Measurements from ENCODE around the gene FAIM2.

The FAIM2 gene

DNA sequence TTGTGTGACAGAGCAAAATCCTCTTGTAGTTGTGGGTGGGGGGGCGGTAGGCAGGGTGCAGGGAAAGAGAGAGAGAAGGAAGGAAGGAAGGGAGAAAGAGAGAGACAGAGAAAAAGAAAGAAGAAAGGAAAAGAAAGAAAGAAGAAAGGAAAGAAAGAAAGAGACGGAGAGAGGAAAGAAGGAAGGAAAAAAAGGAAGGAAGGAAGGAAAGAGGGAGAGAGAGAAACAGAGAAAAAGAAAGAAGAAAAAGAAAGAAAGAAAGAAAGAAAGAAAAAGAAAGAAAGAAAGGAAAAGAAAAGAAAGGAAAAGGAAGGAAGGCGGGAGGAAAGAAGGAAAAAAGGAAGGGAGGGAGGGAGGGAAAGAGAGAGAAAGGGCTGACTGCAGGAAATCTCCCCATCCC is 17.6 kb upstream of the FAIM2 start:
- in situ Hi-C loops (cut with MboI; ENCODE audit: low sequenced_read_pairs): no loop called here

DNA sequence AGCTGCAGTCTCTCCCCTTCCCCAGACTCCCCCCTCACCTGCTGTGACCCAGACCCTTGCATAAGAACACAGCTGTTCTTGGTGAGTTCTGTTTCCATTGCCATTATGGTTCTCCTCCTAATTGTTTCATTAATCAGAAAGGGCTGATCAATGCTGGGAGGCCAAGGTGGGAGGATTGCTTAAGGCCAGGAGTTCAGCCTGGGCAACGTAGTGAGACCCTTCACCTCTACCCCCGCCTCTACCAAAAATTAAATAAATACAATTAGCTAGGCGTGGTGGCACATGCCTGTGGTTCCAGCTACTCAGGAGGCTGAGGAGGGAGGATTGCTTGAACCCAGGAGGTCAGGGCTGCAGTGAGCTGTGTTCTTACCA is 17.2 kb upstream of the FAIM2 start:
- in situ Hi-C loops (cut with MboI; ENCODE audit: low sequenced_read_pairs): no loop called here

DNA sequence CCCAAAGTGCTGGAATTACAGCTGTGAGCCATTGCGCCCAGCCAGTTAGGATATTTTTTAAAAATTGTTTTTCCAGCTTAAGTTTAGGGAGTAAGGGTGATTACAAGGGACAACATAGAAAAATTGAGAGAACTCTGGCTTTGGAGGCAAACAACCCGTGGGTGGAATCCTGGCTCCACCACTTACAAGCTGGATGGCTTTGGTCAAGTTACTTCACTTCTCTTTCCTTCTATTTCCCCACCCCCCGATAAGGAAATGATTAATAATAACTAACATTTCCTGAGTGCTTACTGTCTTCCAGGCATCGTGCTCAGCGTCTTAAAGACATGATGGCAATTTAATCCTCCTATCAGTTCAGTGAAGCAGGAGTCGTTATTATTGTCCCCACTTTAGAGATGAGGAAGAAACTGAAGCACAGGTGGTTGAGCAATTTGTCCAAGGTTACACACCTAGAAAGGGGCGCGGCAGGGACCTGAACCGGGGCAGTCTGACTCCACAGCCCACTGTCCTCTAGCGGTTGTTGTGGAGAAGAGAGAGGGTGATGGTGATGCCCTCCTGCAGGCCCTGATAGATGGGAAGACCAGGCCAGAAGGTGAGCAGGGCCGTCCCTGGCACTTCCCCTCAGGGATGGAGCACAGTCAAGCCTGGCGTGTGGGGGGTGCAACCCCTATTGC is 16.7 kb upstream of the FAIM2 start:
- in situ Hi-C loops (cut with MboI; ENCODE audit: low sequenced_read_pairs): no loop called here

DNA sequence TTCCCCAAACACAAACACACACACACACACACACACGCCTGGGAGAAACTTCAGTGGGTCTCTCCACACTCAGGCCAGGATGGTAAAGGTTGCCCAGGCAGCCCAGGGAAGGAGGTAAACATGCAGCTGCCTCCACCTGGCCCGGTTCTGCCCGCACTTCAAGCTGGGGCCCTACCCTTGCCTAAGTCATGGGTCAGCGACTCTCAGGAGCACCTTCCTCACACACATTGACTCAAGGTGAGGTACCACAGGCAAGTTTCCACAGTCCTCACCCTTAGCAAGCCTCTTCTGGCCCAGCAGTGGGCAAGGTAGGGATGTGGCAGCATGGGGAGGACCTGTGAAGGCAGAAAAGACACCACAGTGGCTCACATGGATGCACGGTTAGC is 14.1 kb upstream of the FAIM2 start:
- in situ Hi-C loops (cut with MboI; ENCODE audit: low sequenced_read_pairs): no loop called here

DNA sequence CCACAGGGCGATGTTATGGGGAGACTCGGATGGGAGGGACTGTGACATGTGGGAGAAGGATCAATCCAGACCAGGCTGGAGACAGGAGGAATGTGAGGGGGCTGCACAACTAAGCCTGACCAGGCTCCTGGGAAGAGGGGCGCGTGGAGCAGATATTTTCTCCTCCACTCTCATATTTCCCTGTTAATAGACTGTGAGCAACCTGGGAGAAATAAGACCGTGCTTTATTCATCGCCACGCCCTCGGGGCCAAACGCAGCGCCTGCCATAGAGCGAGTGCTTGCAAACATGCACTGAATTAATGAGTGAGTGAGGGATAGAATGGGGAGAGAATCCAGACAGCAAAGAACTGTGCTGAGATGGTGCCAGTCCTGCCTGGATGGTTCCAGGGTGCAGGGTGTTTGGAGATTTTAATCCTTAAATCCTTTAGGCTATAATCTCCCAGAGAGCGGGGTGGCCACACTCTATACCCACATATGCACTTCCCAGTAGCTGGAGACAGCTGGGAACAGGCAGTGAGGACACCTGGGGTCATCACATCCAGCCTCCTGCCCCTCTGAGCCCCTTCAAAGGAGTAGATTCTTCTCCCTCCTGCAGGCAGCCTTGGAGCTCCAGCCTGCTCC is 13.6 kb upstream of the FAIM2 start:
- in situ Hi-C loops (cut with MboI; ENCODE audit: low sequenced_read_pairs): no loop called here

DNA sequence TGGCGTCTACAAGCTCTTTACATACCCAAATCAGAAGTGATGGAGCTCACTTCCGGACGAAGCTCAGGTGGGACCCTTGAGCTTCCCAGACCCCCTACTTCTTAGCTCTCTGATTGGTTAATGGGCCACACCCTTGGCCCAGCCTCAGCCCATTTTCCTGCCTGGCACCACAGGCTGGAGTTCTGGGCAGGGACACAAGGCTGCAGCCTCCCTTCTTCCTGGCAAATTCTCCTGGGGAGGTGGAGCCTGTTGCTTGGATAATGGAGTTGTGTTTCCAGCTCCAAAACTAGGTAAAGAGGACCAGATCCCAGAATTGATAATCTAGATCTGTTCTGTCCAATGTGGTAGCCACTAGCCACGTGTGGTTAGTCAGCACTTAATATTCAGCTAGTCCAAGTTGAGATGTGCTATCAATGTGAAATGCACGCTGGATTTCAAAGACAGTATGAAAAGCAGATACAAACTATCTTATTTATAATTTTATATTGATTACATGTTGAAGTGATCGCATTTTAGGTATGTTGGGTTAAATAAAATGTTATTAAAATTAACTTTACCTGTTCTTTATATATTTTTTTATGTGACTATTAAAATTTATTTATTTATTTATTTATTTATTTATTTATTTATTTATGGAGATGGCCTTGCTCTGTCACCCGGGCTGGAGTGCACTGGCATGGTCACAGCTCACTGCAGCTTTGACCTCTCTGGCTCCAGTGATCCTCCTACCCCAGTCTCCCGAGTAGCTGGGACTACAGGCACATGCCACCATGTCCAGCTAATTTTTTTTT is 12.6 kb upstream of the FAIM2 start:
- in situ Hi-C loops (cut with MboI; ENCODE audit: low sequenced_read_pairs): no loop called here

DNA sequence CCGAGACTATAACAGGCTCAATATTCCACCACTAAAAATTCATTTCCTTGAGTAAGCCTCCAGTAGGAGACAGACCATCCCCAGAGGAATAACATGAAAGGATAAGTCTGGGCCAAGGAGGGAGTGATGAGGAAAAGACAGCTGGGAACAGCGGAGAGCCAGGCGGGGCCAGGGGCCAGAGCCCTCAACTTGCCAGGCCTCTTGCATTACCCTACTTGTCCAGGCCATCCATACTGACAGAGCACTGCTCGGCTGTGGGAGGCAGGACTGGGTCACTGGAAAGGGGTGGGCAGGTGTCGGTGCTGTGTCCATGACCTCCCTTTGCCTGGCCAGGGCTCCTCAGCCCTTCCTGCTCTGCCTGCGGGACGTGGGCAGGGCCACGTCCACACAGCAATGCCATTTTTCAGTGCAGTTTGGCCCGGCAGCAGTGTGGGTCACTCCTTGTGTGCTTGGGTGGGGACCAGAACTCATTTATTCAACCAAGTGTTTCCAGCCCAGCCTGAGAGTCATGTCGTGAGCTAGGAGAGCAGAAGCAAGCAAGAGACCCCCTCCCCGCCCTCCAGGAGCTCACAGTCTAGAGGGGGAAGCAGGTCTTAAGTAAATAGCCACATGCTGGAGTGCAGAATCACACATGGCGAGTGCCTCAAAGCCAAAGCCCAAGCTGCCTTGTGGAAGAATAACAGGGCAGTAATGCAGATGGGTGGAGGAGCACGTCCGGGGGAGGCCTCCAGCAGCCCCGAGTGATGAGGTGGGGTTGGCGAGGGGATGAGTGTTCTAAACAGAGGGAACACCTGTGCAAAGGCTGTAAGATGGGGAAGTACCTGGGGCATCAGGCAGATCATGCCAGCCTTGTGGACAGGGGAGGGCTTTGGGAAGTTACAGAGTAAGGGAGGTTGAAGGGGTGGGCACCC is 8.9 kb upstream of the FAIM2 start:
- in situ Hi-C loops (cut with MboI; ENCODE audit: low sequenced_read_pairs): no loop called here

DNA sequence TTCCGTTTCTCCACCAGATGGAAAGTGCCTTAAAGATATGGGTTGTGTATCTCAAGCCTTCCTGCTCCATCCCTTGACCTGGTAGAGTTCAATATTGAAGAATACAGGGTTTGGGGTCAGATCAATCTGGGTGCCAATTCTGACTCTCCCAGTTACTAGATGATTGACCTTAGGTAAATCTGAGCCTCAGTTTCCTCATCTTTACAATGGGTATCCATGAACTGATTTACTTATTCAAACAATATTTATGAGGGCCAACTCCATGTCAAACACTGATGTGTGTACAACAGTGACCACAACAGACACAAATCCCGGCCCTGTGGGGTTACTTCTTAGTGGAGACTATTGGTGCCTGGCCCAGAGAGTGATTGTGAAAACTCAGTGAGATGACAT is 7.5 kb upstream of the FAIM2 start:
- in situ Hi-C loops (cut with MboI; ENCODE audit: low sequenced_read_pairs): no loop called here

DNA sequence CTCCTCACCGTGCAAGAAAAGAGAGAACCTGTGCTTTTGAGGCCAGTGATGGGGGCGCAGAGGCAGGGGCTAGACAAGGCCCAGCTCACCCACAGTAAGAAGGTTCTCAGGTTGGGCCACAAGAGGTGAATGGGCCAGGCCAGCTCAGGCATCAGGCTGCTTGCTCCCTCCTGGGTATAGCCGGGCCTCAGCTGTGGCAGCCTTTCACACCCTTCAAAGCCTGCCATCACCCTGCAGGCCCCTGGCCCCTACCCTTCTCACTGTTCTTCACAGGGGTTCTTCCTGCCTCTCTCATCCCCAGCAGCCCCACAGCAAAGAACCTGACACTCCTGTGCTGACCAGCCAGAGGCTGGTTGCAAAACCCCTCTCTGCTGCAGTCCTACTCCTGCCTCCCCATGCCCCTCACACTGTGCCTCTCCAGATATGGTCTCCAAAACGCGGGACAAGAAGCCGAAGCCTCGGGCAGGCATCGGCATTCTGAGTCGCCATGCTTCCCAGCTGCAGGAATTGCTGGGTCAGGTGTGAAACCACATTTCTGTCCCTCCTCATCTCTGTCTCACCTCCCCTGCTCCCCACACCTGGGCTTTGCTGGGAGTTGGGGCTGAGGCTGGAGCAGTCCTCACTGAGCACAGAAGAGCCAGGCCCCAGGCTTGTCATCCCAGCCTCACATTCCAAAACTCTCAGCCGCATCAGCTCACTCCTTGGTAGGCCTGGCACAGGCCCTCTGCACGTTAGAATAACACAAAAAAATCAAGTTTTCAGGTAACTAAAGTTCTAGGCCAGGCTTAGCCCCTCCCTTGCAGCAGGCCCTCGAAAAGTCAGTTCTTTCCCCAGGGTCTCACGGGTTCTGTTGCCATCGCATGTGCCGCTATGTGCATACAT is 6.9 kb upstream of the FAIM2 start:
- in situ Hi-C loops (cut with MboI; ENCODE audit: low sequenced_read_pairs): no loop called here

DNA sequence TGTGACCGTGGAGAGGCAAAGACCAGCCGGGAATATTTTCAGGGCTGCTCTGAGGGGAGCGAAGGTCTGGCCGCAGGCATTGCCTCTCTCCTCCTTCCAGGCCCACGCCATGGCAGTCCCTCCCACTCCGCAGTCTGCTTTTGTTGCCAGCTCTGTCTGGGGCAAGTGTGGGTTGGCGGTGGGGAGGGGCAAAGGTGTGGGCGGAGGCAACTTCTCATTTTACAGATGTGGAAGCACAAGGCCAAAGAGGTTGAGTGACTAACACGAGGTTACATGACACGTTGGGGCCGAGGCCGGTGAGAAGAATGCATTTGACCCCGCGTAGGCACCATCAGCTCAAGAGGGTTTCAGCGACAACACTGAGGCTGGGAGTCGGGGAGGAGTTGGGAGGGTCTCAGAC is 6.1 kb upstream of the FAIM2 start:
- in situ Hi-C loops (cut with MboI; ENCODE audit: low sequenced_read_pairs): no loop called here

DNA sequence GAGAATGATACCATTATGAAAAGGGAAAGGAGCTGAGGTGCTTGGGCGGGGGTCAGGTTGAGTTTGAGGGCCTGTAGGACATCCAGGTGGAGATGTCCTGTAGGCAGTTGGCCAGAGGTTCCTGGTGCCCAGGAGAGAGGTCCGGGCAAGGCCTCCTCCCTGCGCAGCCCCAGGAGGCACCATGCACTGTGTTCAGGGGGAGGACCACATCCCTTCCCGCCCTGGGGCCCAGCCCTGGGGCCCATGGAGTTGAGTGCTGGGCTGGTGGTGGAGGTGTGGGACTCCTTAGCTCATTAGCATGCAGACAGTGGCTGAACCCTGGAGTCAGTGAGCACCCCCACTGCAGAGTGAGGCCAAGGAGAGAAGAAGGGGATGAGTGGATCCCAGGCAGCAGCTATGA is 5.7 kb upstream of the FAIM2 start:
- in situ Hi-C loops (cut with MboI; ENCODE audit: low sequenced_read_pairs): no loop called here

DNA sequence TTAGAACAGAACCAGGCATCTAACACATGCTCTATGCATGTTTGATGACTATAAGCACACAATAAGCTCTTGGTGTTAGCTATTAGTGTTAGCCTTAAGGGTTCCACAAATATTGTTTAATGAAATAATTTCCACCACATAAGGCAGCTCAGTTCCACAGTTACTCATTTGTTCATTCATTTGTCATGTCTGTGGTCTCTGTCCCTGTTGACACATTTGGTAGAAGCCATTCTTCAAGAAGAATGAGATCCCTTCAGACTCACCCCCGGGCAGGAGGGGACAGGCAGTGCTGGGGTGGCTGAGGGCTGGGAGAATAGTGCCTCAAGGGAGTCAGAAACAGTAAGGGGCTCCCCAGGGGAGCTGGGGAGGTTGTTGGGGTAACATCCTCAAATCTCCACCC is 3.7 kb upstream of the FAIM2 start:
- in situ Hi-C loops (cut with MboI; ENCODE audit: low sequenced_read_pairs): no loop called here

DNA sequence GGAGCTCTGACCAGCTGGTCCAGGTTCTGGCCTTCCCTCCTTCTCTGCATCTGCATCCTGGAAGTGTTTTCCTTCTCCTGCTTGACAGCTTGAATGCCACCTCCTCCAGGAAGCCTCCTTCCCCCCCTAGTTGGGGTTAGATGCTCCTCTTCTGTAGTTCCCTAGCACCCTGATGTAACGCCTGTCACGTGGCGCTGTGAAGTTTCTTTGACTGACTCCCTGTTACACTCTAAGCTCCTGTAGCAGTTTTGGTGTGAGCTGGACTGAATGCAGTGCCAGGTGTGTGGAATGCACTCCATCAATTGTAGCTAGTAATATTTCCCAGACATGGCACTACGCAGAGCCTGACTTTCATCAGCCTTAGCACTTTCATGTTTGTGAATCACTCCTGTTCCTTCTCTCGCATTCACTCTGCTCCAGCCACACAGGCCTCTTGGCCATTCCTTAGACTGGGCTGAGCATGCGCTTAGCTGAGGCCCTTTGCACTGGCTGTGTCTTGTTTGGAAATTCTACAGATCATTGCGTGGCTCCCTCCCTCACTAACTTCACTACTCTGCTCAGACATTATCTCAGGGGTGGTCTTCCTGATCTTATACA is 2.1 kb upstream of the FAIM2 start:
- in situ Hi-C loops (cut with MboI; ENCODE audit: low sequenced_read_pairs): no loop called here

DNA sequence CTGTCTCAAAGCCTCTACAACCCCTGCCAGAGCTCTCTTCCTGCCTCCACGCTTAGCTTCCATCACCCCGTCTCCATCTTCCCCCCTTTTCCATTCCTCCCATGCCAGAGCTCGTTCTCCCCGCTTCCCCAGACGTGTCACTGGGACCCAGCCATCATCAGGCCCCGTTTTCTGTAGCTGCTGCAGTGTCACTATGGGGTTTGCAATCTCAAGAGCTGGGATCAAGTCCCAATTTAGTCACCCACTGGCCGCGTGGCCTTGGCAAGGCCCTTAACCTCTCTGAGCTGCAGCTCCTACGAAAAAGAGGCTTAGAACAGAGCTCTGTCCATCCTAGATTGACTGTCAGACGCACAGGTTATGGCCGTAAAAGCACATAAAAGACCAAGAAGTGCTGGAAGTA is 901 bp upstream of the FAIM2 start:
- in situ Hi-C loops (cut with MboI; ENCODE audit: low sequenced_read_pairs): no loop called here

DNA sequence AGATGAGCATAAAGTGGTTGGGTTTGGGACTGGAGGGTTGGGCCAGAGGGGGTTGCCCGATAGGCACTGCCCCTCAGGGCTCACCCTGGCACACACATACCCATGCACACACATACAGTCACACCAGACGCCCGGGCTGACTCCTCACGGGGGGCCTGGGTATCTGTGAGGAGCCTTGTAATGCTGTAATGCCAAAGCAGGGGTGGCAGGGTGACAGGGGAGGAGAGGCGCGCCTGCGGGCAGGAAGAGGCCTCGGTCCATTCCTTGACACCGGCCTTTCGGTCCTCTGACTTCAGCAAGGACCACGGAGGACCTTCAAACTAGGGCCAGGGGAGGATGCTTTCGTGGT is 375 bp downstream of the FAIM2 start:
- in situ Hi-C loops (cut with MboI; ENCODE audit: low sequenced_read_pairs): no loop called here

DNA sequence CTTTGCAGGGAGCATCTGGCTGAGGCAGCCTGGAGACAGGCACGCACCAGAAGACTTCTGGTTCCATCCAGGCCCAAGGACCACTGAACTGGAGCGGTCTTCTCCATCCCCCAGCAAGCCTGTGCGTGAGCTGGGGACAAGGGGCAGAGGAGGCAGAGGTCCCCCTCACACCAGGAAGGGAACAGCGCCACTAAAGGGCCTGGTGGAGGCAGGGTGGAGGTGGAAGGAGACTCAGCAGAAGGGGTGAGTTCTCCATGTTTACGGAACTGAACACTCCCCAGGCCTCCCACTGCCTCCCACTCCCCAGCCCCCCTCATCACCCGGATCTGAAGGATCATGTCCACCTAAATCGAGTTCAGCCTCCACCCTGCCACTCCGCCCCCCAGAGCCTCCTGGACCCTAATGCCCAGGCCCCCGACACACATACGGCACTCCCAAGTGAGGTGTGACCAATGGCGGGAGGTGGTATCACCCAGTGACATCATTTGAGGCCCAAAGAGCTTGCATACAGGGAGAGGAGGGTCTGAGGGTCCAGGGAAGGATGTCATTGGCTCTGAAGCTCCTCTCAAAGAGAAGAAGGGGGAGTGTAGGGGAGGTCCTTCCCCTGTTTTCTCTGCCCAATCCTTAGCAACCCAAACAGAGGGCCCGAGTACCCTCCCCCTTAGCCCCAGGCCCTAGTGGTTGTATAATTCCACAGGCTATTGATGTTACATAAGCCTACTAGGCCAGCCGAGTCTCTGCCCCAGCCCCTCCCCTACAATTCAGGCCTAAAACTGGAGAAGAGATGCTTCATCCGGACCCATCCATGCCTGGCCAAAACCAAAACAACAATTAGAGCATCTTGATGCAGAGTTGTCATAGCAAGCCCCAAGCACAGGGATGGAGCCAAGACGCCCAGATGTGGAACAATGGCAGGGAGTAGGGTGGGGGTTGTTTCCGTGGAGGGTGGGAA is 1.0 kb downstream of the FAIM2 start:
- in situ Hi-C loops (cut with MboI; ENCODE audit: low sequenced_read_pairs): no loop called here

DNA sequence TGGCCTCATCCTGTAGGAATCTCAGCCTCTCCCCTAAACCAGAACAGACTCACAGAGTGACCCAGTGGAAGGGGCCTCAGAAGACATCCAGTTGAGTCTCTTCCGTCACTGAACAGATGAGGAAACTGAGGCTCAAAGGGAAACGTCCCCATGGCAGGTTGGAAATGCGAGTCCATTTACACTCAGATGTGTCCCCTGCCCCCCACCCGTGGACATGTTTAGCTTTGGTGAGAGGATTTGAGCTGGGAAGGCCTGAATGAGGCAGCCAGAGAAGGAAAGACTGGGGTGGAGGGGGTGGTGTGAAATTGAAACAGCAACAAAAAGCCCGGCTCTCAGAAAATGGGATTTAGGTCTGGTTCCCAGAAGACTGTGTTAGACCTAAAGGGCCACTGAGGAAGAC is 1.7 kb downstream of the FAIM2 start:
- in situ Hi-C loops (cut with MboI; ENCODE audit: low sequenced_read_pairs): no loop called here

DNA sequence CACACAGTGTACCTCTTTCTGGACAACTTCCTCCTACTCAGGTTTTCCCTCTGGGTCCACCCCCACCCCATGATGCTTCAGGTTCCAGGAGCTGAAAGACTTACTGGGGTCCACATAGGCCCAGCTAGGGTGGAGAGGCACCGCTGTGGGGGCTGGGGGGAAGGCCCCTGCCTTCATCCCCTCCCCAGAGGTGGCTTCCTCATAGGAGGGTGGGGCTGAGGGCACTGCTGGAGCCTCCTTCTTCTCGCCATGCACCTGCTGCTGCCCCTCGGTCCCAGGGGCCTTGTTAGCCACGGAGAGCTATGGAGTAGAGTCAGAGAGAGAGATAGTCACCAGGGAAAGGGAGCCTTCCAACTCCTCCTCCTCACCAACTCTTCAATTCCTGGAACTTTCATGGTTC is 2.7 kb downstream of the FAIM2 start:
- in situ Hi-C loops (cut with MboI; ENCODE audit: low sequenced_read_pairs): no loop called here

DNA sequence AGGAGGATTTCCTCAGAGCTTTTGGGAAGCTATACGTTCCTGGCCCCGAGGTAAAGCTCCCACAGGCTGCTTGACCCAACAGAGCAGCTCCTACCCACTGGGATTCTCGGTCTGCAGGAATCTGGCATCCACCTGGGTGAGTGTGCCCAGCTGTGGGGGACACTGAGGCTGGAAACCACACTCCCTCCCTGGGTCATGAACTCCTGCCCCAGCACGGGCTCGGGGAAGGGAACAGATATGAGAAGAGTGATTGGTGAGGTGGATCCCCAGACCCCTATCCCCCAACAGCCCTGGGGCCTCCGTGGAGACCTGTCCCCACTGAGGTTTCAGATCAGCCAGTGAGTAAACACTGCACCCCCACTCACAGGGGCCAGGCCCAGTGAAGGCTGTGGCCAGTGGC is 3.3 kb downstream of the FAIM2 start:
- in situ Hi-C loops (cut with MboI; ENCODE audit: low sequenced_read_pairs): no loop called here

All from HL-60/S4 treated with phorbol 12-myristate 13-acetate at 8.2 ng/mL for 4 days and 3 days (cell line).